Fibroblast of the aortic adventitia (primary cell): ENCODE measurements around the gene ELF5. TPM values are rescaled to one million over a fixed set of nuclear protein-coding genes. Genes with fewer than 3 reads are reported as not detected.

Experiments used
- DNase-seq: peaks from one replicate; pipeline ENCODE4 v3.0.0-alpha.2; 2010; ENCODE audit warnings: low read depth
- H3K4me3 ChIP-seq: 2 replicates; pipeline ENCODE4 v1.5.1; 2011; ENCODE audit warnings: low read depth, mild to moderate bottlenecking, control low read depth, low read length, moderate library complexity
- total RNA-seq: library from RNA; depleted of rRNA; stranded (reverse); fragments of >200 nt; gene quantifications from 2 replicates; pipeline ENCODE4 v1.2.3, GENCODE V29; 2012; ENCODE audit warnings: low replicate concordance
- TF ChIP-seq, protein P1 (sequence below): IDR thresholded peaks from 2 replicates; pipeline ENCODE4 v1.5.1; 2011; ENCODE audit warnings: mild to moderate bottlenecking, low read length, control low read depth, inconsistent platforms; ENCODE audit not compliant: insufficient read depth

Gene ELF5
- total RNA-seq, 1 donor, result not detected

DNA sequence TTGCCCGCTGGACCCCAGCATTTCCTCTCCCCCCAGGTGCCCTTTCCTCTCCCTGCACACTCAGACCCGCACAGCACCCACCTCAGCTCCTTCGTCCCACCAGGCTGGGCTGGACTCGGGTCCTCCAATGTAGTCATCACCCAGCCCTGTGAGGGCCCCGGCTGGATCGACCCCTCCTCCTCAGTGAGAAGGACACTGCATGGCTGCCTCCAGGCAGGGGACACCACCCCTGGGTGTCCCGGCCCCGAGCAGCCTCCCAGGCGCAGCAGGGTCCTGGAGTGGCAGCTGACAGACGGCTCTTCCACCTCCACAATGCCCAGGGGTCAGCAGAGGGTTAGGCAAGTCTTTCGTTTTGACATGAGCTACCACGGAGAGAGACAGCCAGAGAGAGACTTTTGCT lies 11.1 kb upstream of the ELF5 start:
- no peak overlapping the region for H3K4me3 ChIP-seq
- TF ChIP-seq, protein P1, sequence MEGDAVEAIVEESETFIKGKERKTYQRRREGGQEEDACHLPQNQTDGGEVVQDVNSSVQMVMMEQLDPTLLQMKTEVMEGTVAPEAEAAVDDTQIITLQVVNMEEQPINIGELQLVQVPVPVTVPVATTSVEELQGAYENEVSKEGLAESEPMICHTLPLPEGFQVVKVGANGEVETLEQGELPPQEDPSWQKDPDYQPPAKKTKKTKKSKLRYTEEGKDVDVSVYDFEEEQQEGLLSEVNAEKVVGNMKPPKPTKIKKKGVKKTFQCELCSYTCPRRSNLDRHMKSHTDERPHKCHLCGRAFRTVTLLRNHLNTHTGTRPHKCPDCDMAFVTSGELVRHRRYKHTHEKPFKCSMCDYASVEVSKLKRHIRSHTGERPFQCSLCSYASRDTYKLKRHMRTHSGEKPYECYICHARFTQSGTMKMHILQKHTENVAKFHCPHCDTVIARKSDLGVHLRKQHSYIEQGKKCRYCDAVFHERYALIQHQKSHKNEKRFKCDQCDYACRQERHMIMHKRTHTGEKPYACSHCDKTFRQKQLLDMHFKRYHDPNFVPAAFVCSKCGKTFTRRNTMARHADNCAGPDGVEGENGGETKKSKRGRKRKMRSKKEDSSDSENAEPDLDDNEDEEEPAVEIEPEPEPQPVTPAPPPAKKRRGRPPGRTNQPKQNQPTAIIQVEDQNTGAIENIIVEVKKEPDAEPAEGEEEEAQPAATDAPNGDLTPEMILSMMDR, result no peak
- no peak for DNase-seq

DNA sequence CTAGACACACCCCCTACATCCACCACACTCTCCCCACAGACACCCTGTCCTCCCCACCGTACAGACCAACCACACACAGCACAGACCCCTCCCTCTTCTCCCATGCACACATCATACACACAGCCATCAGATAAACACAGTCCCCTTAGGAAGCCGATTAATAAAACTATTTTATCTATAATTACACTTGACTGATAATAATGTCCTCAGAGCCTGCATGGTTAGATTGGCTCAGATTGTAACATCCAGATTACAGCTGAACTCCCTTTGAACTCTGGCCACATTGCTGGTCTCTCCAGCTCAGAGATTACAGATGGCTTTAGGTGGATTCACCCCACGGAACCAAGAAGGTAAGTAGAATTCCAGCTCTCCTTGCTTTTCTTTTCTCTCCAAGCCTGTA lies 9.5 kb upstream of the ELF5 start:
- TF ChIP-seq, protein P1, result no peak
- DNase-seq, result no peak
- no peak overlapping the region for H3K4me3 ChIP-seq

DNA sequence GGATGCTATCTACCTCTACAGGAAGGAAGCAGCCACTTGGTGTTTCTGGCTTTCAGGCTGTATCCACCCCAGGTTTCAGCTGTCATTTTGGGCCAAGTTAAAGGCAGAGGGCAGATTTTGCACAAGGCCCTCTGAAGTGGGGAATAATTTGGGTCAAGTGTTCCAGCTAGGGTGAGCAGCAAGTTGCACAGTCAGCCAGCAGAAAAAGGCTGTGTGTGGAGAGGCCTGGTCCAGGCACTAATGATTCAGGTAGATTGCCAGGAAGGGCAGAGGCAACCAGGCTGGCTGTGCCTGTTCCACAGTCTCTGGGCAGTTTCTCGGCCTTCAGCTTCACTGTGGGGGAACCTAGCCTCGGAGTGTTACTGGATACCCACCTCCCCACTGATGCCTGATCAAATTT lies 8.6 kb upstream of the ELF5 start:
- H3K4me3 ChIP-seq, result no peak overlapping the region
- no peak for DNase-seq
- TF ChIP-seq, protein P1, result no peak

DNA sequence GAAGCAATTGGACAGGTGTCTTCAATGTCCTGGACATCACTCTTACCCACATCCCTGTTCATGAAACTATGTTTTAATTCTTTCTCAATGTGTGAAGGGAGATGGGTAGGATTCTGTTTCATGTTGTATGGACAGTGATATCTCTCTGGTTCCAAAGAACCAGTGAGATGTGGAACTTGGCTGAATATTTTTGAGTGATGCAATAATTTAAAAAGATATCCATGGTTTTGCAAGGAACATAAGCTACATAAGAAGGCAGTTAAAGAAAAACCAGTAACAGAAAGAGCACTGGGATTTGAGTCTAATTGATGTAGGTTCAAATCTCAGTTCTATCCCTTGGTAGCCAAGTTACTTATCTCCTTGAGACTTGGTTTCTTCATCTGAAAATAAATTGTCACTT lies 7.7 kb upstream of the ELF5 start:
- TF ChIP-seq, protein P1, result no peak
- no peak for DNase-seq
- H3K4me3 ChIP-seq, result no peak overlapping the region

DNA sequence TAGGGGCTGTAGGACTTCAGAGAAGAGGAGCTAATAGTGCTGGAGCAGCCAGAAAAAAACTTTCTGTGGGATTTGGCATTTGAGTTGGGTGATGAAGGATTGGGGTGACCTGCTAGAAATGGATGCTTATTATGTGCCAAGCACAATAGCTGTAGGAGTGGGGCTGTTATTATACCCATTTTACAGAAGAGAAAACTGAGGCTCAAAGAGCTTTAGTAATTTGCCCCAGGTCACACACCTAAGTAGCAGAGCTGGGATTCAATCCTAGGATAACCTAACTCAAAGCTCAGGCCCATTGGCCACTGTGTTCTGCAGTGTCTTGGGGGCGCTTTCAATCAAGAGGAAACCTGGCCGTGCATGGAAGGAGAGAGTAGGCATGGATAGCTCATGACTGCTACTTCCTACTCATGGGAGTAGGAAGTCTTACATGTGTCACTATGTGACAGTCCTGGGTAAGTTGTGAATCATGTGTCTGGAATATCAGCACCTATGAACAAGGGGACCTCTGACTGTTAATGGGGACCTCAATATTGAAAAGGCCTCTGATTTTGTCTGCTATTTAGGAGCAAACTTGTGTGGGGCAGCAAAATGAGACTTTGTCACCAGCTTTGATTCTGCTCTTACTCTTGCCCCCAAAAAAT lies 6.1 kb upstream of the ELF5 start:
- DNase-seq, result no peak
- no peak overlapping the region for H3K4me3 ChIP-seq
- TF ChIP-seq, protein P1, result no peak

DNA sequence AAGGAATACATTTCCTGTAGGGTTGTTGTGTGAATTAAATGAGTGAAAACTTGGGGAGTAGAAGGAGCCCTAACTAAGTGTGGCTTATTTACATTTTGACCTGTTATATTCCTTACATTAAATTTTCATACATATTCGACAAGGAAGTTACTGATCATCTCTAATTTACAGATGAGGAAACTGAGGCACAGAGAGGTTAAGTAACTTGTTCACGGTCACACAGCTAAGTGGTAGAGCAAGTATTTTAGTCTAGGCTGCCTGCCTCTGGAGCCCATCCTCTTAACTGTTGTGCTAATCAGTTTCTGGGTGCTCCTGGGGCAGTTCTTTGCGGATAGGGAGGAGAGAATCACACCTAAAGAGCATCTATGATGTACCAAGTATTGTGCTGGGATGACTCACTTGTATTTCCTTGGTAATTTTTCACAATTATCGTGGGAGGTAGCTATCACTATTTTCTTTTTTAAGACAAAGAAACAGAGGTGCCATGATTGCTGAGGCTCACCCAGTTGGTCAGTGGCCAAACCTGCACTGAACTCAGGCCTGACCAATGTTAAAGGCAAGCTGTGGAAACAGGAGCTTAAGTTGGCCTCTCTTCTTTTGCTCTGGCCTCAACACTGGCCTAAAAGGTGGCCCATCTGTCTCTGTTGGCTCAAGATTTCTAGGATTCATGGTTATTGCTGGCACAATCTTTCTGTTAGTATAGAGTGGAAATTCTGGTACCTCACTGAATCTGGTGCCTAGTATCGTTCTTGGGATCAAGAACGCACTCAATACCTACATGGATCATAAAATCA lies 2.9 kb upstream of the ELF5 start:
- H3K4me3 ChIP-seq, result no peak overlapping the region
- no peak for DNase-seq
- TF ChIP-seq, protein P1, result no peak
